HG03097 (cell line): ENCODE results near the gene PRRX1.

Experiments used
- ATAC-seq: cut with Tn5 transposase; IDR thresholded peaks from one replicate; pipeline ENCODE4 v1.9.1; 2021; ENCODE audit not compliant: unreplicated experiment, low FRiP score

The PRRX1 gene

GRCh38 chr1:170663404-170664092 lies 383 bp upstream of the PRRX1 start:
- no peak for ATAC-seq

GRCh38 chr1:170664828-170665612 lies 1.1 kb downstream of the PRRX1 start:
- ATAC-seq: no peak

- no peak for ATAC-seq
Observed at GRCh38 chr1:170665629-170666028, 1.7 kb downstream of the PRRX1 start.

- no peak for ATAC-seq
Observed at GRCh38 chr1:170666541-170667254, 2.8 kb downstream of the PRRX1 start.

- ATAC-seq: no peak
Observed at GRCh38 chr1:170668209-170669106, 4.5 kb downstream of the PRRX1 start.

- no peak for ATAC-seq
Observed at GRCh38 chr1:170669107-170669445, 5.1 kb downstream of the PRRX1 start.

- ATAC-seq: no peak
Observed at GRCh38 chr1:170669586-170670530, 5.9 kb downstream of the PRRX1 start.

- ATAC-seq: no peak
Observed at GRCh38 chr1:170670802-170671628, 7.1 kb downstream of the PRRX1 start.

GRCh38 chr1:170671629-170671963 lies 7.7 kb downstream of the PRRX1 start:
- no peak for ATAC-seq

- no peak for ATAC-seq
Observed at GRCh38 chr1:170672316-170672715, 8.4 kb downstream of the PRRX1 start.

- ATAC-seq: no peak
Observed at GRCh38 chr1:170674239-170674638, 10.3 kb downstream of the PRRX1 start.

GRCh38 chr1:170674986-170675385 lies 11.1 kb downstream of the PRRX1 start:
- ATAC-seq: no peak

GRCh38 chr1:170675865-170676264 lies 11.9 kb downstream of the PRRX1 start:
- no peak for ATAC-seq

GRCh38 chr1:170676628-170677027 lies 12.7 kb downstream of the PRRX1 start:
- no peak for ATAC-seq

GRCh38 chr1:170678027-170678600 lies 14.2 kb downstream of the PRRX1 start:
- no peak for ATAC-seq

- no peak for ATAC-seq
Observed at GRCh38 chr1:170680428-170680827, 16.5 kb downstream of the PRRX1 start.

GRCh38 chr1:170682169-170682568 lies 18.2 kb downstream of the PRRX1 start:
- no peak for ATAC-seq

GRCh38 chr1:170682809-170683208 lies 18.9 kb downstream of the PRRX1 start:
- ATAC-seq: no peak
